Osteoblast (primary cell): ENCODE measurements around the gene C6orf136. TPM values are rescaled to one million over a fixed set of nuclear protein-coding genes. Genes with fewer than 3 reads are reported as not detected.

Experiments
- DNase-seq: peaks from one replicate; pipeline ENCODE4 v3.0.0; 2011; ENCODE audit warnings: low spot score, mixed read lengths; ENCODE audit not compliant: insufficient read length; ENCODE audit errors: missing footprints
- H2AFZ ChIP-seq: 2 replicates; pipeline ENCODE4 v1.6.0; 2011; ENCODE audit warnings: mild to moderate bottlenecking, low read length
- H3K27ac ChIP-seq: 2 replicates; pipeline ENCODE4 v1.5.1; 2011; ENCODE audit warnings: mild to moderate bottlenecking, low read depth, low read length, moderate library complexity
- H3K27me3 ChIP-seq: 2 replicates; pipeline ENCODE4 v1.6.0; 2012; ENCODE audit warnings: mild to moderate bottlenecking, control low read depth, inconsistent platforms, low read length, moderate library complexity; ENCODE audit not compliant: insufficient read depth
- H3K36me3 ChIP-seq: 2 replicates; pipeline ENCODE4 v1.5.1; 2011; ENCODE audit warnings: mild to moderate bottlenecking, low read length, control low read depth, moderate library complexity; ENCODE audit not compliant: insufficient read depth
- H3K4me1 ChIP-seq: 2 replicates; pipeline ENCODE4 v1.5.1; 2011; ENCODE audit warnings: mild to moderate bottlenecking, low read length, control low read depth, moderate library complexity; ENCODE audit not compliant: insufficient read depth
- H3K4me2 ChIP-seq: 2 replicates; pipeline ENCODE4 v1.6.0; 2011; ENCODE audit warnings: mild to moderate bottlenecking, low read length; ENCODE audit not compliant: insufficient read depth
- H3K4me3 ChIP-seq: fragments of 200-600 bp; sonication (generic); 3 replicates; pipeline ENCODE4 v1.5.1; 2012; ENCODE audit warnings: mild to moderate bottlenecking, low read length, inconsistent platforms; ENCODE audit not compliant: insufficient read depth
- H3K79me2 ChIP-seq: 2 replicates; pipeline ENCODE4 v1.6.0; 2012; ENCODE audit warnings: mild to moderate bottlenecking, low read length, control low read depth, inconsistent platforms; ENCODE audit not compliant: insufficient read depth
- H3K9me3 ChIP-seq: 2 replicates; pipeline ENCODE4 v1.5.1; 2011; ENCODE audit warnings: low read depth, low read length, control low read depth
- H4K20me1 ChIP-seq: 2 replicates; pipeline ENCODE4 v1.6.0; 2012; ENCODE audit warnings: mild to moderate bottlenecking, low read length, control low read depth; ENCODE audit not compliant: insufficient read depth
- CTCF ChIP-seq: IDR thresholded peaks from 2 replicates; pipeline ENCODE4 v1.5.1; 2011; ENCODE audit warnings: mild to moderate bottlenecking, low read depth, low read length, moderate library complexity; ENCODE audit errors: extremely low read depth
- total RNA-seq: library from RNA; depleted of rRNA; stranded (reverse); fragments of >200 nt; gene quantifications from 2 replicates; pipeline ENCODE4 v1.2.3, GENCODE V29; 2012

The C6orf136 gene
- total RNA-seq, 1 donor = 6.2 TPM

- peak overlapping the region; percentile 95 for H3K4me3 ChIP-seq
- H3K27me3 ChIP-seq = no peaks in the 10 kb centered on the region
- H3K79me2 ChIP-seq = peaks cover 54% of the 10 kb centered on the region
- H3K4me1 ChIP-seq = peaks cover 61% of the 10 kb centered on the region
- TF ChIP-seq CTCF = no peak
- H3K36me3 ChIP-seq = peaks cover 40% of the 10 kb centered on the region
- H3K27ac ChIP-seq = peak overlapping the region; percentile 99
- H3K9me3 ChIP-seq = no peaks in the 10 kb centered on the region
- peaks cover 39% of the 10 kb centered on the region for H4K20me1 ChIP-seq
- peak overlapping the region; percentile 86 for H3K4me2 ChIP-seq
- H2AFZ ChIP-seq = no peak overlapping the region
- DNase-seq = no peak
Measured at GRCh38 chr6:30614044-30614842, 32.7 kb upstream of the C6orf136 start.

GRCh38 chr6:30614843-30615218, 32.1 kb upstream of the C6orf136 start:
- H3K79me2 ChIP-seq = peaks cover 54% of the 10 kb centered on the region
- no peak for TF ChIP-seq CTCF
- peaks cover 40% of the 10 kb centered on the region for H3K36me3 ChIP-seq
- H3K27me3 ChIP-seq = no peaks in the 10 kb centered on the region
- H4K20me1 ChIP-seq = peaks cover 36% of the 10 kb centered on the region
- H3K9me3 ChIP-seq = no peaks in the 10 kb centered on the region
- peak overlapping the region; percentile 99 for H3K27ac ChIP-seq
- peak overlapping the region; percentile 86 for H3K4me2 ChIP-seq
- peak overlapping the region; percentile 95 for H3K4me3 ChIP-seq
- no peak overlapping the region for H2AFZ ChIP-seq
- H3K4me1 ChIP-seq = peaks cover 59% of the 10 kb centered on the region
- DNase-seq = peak; percentile 69

- Histone ChIP-seq H3K79me2 (peaks cover 50% of the 10 kb centered on the region), H3K36me3 (peaks cover 38% of the 10 kb centered on the region), H3K27me3 (no peaks in the 10 kb centered on the region), H2AFZ (no peak overlapping the region), H3K9me3 (no peaks in the 10 kb centered on the region), H3K4me3 (peak overlapping the region; percentile 95), H4K20me1 (peaks cover 36% of the 10 kb centered on the region), H3K4me2 (peak overlapping the region; percentile 86), H3K27ac (peak overlapping the region; percentile 99), H3K4me1 (peaks cover 54% of the 10 kb centered on the region)
- TF ChIP-seq CTCF = no peak
- DNase-seq = no peak
Measured at GRCh38 chr6:30615219-30615957, 31.5 kb upstream of the C6orf136 start.
